Hippocampal formation (tissue), 2 donors: Measurements from ENCODE around the gene EID2B.

Experiments
- DNase-seq, 2 donors: peaks; one replicate each; lab custom pipeline; 2025; lab: John Stamatoyannopoulos, UW

Gene EID2B, protein sequence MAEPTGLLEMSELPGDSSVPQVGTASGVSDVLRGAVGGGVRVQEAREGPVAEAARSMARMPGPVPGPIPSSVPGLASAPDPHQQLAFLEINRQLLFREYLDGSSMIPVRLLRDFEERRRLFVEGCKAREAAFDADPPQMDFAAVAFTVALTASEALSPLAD

DNA sequence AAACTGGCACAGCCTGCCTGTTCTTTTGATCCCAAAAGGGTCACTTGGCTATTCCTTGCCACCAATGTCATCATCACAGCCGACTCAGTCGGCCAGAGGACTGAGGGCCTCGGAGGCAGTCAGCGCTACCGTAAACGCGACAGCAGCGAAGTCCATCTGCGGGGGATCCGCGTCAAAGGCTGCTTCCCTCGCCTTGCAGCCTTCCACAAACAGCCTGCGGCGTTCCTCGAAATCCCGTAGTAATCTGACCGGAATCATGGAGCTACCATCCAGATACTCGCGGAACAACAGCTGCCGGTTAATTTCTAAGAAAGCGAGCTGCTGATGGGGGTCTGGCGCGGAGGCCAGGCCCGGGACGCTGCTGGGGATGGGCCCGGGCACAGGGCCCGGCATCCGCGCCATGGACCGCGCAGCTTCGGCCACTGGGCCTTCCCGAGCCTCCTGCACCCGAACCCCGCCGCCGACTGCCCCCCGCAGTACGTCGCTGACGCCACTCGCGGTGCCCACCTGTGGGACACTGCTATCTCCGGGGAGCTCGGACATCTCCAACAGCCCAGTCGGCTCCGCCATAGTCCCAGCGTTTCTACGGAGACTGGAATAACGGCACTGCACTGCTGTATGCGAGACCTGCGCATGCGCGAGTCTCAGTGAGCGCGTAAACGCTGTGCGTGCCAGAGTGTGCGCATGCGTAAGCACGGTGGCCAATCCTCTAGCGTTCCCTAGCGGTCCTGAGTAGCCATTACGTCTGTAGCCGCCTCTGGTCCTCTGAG, at the start of gene EID2B:
EID2B (minus strand) TSS at position 620 of the 770 bp plus-strand sequence; CDS start at position 570, 50 bp downstream.
- peak; percentile 87 to 90 for DNase-seq

DNA sequence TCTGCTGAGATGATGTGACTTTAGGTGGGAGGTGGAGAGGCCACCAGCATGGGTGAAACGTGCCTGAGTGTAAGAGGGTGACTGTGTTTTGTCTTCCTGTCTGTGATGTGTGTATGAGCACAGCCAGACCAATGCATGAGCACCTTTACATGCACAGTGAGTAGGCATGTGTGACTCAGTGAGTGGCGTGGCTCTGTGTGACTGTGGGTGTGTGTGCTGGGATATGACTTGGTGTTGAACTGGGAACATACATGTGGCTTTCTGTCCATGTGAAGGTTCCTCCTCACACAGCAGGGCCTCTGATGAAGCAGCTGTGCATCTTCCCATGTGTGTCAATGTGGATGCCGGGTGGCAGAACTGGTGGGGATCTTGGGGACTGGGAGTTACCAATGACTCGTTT, 49.8 kb upstream of the EID2B start:
- no peak for DNase-seq

DNA sequence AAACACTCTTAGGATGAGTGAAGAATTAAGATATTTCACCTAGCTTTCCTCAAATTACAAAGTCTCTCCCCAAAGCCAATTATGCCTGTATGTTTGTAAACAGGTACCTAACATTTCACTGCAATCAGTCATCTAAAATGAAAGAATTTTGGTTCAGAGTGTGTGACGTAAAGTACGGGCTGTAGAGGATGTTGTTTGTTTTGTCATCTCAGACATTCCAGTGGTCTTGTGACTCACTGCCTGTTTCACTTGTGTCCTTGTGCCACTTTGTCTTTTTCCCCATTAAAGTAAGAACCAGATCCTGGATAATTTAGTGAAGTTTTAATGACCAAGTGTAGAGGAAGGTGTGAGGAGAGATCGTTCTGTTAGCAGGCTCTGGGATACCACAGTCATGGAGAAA, 36.0 kb upstream of the EID2B start:
- DNase-seq: no peak

DNA sequence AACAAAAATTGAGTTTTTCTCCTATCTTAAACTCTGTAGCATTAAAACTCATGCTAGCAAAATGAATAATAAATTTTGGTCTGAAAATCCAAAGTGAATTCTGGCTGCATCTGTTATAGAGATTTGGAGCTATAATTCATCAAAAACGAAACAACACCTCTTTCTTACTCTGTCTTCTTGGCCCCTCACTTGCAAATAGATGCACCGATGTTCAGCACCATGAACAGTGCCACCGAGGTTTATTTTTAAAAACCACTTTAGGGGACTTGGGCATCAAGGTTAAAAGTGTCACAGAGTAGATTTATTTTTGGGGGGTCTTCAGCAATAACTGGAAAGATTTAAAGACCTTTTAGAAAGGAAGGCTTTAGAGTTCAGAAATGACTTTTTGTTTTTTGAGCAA, 33.4 kb upstream of the EID2B start:
- no peak for DNase-seq

DNA sequence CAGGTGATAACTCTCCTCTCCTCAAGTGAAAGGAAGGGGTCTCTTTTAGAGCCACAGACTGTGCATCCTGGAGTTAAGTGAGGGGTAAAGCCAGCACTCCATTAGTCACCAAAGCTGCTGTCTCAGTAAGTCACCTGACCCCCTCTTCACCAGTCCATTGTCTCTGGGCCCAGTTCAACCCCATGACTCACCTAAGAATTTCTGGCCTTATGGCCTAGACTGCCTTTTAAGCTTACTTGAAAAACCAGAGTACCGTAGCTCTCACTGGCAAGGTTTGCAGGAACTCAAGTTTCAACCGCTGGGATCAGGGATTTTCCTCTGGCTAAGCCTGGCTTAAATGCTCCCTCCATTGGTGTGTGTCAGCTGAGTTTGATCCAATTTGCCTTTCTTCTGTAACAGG, 30.8 kb upstream of the EID2B start:
- DNase-seq: no peak

DNA sequence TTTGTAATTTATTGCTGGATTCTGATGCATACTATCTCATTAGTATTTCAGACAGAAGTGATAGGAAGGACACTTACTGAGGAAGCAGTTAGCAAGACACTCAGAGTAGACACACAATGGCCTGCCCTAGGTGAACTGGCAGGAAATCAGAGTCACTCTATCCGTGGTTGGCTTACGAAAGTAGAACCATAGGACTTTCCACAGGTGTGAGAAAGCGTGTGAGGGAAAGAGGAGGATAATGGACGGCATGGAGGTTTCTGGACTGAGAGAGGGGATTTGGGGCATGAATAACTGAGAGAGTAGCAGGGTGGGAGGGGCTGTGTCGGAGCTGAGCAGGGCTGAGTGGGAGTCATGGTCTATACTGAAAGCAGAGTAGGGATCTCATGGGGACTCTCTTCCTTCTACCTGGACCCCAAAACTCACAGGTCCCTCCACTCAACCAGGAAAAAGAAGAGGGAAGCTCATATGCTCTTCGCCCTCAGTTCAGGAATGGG, 26.0 kb upstream of the EID2B start:
- DNase-seq: no peak

DNA sequence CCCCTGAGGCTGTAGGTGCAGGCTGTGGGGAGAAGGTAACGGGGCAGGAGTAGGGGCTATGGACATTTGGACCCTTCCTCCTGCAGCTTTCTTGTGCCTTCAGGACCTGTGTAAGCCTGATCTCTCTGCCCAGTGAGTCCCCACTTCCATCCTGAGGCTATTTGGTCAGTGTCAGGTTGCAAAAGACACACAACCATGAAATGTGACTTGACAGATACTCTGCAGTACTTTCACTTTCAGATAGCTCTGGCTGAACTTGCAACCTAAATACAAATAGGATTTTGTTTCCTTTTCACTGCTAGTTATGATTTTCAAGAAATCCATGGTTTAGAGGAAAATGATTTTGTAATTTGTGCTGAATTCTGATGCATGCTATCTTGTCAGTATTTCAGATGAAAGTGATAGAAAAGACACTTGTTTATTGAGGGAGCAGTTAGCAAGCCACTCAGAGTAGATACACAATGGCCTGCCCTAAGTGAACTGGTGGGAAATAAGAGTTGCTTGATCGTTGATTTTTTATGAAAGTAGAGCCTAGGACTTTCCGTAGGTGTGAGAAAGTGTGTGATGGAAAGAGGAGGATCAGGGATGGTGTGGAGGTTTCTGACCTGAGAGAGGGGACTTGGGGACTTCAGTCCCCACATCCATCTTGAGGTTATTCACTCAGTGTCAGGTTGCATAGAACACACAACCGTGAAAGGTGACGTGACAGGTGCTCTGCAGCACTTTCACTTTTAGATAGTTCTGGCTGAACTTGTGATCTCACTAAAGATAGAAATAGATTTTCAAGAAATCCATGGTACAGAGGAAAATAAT, 25.4 kb upstream of the EID2B start:
- no peak for DNase-seq

DNA sequence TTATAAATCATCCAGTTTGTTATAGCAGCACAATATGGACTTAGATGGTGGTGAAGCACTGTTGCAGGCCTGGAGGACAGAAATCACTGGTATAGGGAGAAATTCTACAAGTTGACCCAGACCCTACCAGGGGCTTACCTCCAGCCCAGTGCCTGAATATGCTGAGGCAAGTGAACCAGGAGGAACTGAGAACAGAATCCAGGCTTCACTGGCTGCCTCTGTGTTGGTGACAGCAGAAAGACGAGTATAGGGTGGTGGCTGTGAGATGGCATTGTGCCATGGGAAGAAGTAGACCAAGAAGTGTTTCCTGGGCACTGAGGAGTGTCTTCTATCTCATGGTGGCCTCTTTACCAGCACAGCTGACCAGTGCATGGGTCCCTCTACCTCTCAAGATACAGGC, 23.2 kb upstream of the EID2B start:
- DNase-seq: no peak

DNA sequence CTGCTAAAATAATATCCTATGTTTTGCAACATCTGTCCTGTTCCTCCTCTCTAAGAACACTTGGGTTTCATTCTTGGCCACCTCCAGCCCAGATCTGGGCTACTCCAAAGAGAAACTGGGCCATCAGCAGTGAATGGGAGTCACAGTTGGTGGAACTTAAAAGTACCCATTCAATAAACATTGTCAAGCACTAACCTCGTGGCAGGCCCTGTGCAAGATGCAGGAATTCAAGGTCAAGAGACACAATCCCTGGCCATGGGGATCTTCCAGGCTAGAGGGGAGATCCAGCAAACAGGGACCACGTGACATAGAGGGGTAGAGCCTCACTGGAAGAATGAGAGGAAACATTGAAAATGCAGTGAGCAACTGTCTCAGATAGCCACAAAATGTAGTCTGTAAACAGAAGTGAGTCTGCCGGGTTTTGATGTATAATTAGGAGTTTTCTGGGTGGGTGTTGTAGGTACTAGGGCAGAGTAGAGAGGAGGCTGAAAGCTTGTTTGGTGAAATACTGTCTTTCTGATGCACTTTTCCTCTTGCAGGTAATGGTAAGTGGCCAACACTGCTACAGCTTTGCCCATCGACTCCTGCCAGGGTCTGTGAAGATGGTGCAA, 22.2 kb upstream of the EID2B start:
- DNase-seq: no peak

DNA sequence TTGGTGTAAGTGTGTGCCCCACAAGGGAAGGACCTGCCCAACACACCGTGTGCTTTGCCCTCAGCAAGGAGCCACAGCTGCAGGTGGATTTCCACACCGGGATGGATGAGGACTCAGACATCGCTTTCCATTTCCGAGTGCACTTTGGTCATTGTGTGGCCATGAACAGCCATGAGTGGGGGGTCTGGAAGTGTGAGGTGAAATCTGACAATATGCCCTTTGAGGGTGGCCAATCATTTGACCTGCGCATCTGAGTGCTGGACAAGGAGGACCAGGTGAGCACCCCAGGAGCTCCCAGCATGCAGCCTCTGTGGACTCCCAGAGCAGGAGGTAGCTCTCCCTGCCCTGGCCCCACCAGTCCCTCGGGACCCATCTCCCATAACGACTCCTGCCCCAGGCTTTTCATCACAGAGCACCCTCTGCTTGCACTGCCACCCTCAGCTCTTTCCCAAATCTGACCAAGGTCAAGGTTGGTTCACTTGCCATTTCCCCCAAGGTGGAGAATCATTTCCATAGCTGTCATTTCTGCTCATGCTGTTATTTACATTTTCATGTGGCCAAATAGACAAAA, 20.5 kb upstream of the EID2B start:
- no peak for DNase-seq

DNA sequence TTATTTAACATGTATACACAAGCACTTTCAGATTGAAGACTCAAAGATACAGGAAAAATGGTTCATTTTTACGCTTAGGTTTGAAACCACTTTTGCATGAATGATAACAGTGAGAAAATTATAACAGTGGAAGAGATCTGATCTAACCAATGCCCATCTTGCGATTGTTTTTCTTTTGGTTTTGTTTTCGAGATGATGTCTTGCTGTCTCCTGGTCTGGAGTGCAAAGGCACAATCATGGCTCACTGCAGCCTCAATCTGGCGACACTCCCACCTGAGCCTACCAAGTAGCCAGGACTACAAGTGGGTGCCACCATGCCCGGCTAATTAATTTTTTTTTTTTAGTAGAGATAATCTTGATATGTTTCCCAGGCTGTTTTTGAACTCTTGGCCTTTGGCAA, 17.5 kb upstream of the EID2B start:
- DNase-seq: no peak

DNA sequence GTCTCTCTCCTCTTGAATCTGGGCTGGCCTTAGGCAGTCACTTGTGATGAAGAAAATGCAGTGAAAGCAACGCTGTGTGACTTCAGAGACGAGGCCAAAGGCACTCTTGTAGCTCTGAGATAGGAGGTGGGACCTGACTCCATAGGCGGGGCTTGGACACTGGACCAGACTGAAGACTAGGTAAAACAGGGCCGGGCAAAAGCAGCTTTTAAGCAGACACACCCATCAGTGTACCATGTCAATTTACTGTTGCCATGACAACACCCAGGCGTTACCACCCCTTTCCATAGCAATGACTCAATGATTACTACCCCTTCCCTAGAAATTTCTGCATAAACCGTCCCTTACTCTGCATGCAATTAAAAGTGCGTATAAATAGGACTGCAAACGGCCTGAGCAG, 13.9 kb upstream of the EID2B start:
- DNase-seq: no peak

DNA sequence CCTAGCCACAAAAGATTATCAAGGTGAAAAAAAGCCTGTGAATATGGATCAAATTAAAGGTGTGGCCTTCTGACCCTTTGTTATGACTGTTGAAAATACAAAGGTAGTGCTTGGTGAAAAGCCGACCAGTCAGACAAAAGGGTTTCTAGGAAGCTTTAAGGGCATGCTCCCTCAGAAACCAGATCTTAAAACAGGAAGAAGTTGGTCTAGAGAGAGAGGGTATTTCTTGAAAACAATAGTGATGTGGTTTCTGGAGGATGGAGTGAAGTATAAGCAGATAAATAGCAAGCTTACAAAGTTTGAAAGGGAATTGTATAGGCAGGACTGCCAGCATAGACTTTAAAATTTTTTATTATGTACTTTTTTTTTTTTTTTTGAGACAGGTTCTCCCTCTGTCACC, 12.3 kb upstream of the EID2B start:
- no peak for DNase-seq

DNA sequence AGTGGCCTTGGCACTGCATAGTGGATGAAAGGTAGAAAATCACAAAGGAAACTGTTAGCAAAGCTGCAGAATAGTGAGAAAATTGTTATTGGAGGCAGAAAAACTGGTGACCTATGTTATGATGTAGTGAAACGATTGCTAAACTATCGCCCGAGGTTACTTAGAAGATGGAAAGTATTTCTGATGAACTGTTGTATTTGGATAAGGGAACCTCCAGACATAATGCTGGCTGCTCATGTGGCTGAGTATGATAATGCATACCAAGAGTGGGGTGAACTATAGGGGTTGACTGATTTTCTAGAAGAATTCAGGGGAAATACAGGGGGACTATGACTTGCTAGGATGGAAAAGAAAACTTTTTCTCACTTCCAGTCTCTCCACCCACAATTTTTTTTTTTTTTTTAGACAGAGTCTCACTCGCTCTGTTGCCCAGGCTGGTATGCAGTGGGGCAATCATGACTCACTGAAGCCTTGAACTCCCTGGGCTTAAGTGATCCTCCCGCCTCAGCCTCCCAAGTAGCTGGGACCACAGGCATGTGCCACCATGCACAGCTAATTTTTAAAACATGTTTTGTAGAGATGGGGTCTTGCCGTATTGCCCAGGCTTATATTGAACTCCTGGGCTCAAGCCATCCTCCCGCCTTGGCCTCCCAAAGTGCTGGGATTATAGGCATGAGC, 11.7 kb upstream of the EID2B start:
- DNase-seq: no peak

DNA sequence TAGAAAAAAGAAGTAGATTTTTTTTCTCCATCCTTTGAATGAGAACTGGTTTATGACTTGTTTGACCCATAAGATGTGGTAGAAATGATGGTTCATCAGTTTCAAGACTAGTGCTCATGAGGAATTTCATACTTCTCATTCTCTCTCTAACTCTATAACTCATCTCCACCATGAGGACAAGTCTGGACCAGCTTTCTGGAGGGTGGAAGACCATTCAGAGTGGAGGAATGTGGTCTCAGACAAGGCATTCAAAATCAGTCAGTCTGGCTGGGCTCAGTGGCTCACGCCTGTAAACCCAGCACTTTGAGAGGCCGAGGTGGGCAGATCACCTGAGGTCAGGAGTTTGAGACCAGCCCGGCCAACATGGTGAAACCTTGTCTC, 10.8 kb upstream of the EID2B start:
- no peak for DNase-seq

DNA sequence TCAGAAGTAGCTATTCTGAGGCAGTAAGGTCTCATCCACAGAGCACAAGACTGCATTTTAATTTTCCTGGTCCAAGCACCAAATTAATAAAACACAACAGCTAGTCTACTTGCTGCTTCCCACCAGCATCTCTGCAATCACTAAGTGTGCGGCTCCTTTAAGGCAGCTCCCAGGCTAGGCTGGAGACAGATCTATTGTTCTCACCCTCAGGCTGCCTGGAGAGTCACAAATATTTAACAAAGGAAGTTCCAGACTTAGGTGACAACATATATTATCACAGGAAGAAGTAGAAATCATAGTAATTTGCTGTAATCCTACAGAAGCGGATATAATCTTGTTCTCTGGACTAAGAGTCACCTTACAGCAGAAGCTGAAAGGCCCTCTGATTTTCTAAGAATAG, 9.6 kb upstream of the EID2B start:
- no peak for DNase-seq

DNA sequence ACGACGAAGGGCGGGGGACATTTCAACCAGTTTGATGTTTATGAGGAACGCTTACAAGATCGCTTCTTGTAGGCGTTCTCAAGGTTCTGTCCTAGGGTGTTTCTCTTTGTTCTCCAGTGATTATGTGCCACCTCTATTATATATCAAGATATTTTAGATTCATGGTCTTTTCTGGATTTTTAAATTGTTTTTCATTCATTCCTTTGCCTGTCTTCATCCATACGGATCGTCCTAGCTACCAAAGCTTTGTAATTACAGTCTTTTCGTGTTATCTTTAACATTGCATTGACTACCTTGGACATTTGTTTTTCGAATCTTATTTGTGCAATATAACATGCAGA, 7.7 kb upstream of the EID2B start:
- no peak for DNase-seq

DNA sequence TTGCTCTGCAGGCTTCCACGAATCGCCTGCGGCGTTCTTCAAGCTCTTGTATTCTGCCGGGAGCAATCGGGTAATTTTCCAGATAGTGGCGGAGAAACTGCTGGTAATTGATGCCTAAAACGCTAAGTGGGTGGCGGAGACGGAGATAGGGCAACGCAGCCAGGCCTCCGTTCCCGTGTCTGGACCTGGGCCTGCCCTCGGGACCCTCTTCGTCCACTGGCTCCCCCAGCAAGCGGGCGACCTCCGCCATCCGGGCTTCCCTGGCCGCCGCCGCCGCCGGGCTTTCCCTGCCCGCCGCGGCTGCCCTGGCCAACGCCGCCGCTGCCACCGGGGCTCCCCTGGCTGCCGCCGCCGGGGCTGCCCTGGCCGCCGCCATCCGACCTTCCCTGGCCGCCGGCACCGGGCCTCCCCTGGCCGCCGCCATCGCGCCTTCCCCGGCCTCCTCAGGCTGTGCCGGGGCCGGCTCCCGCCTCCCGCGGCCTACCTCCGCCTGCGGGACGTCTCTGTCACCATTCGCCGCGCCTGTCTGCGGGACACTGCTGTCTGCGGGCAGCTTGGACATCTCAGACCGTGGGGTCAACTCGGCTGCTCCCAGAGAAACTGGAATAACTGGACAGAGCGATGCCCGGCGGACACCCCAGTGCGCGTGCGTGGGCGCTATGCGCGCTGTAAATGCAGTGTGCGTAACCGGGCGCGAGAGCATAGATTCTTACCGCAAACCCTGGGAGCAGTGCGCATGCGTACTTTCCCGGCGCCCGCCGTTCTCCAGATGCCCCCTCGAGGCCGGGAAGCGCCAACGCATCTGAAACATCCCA, 7.1 kb upstream of the EID2B start, which contains the start of gene EID2:
EID2 (minus strand) TSS at position 644 of the 815 bp plus-strand sequence; CDS start at position 562, 82 bp downstream.
- peak; percentile 90 to 94 for DNase-seq

DNA sequence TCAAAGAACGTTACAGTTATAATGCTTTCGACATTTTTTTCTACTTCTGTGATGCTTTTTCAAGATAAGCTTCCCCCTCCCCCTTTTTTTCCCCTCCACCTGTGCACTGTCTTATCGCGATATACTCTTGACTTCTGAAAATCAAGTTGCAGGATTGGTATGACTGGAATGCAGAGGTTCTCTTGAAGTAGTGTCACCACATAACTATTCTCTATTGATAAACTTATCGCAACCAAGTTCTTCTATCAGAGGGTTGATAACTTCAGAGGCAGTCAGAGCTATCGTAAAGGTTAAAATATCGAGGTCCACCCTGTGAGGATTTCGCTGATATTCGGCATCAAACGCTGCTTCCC, 6.5 kb upstream of the EID2B start:
- no peak for DNase-seq

DNA sequence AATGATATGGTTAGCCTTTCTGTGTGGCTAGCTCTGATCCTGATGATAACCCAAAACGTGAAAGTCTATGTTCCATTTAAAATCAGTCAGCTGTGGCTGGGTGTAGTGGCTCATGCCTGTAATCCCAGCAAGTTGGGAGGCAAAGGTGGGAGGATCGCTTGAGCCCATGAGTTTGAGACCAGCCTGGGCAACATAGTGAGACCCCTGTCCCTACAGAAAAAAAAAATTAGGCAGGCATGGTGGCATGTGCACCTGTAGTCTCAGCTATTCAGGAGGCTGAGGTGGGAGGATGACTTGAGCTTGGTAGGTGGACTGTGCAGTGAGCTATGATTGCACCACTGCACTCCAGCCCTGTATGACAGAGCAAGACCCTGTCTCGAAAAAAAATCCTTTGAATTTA, 1.1 kb upstream of the EID2B start:
- no peak for DNase-seq

DNA sequence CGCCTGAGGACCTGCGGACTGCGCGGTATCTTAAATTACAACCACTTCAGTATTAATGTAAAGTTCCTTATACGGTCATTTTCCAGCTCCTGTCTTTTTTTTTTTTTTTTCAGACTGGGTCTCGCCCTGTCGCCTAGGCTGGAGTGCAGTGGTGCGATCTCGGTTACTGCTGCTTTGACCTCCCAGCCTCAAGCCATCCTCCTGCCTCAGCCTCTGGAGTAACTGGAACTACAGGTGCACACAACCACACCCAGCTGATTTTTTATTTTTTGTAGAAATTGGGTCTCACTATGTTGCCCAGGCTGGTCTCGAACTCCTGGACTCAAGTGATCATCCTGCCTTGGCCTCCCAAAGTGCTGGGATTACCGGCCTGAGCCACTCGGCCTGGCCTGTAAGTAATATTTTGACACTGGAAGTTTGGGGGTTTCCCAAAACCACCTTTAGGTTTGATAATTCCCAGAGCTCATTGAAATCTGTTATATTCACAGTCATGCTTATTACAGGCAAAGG, 406 bp upstream of the EID2B start:
- no peak for DNase-seq
